OCI-LY3 (cell line): Measurements from ENCODE around the gene HADHB.
"Not testable (repeated sequence)": the region's sequence is repeated elsewhere in the genome, so short reads cannot be mapped to it uniquely, and the experiment has no call there.

Experiments used
- H2AFZ ChIP-seq: fragments of 200-600, 300-600 bp; shearing (Covaris generic); 2 replicates; pipeline ENCODE4 v1.6.0; 2014; ENCODE audit warnings: antibody characterized with exemption, low read depth, low read length
- H3K27ac ChIP-seq: fragments of 200-600, 300-600 bp; sonication (generic); 2 replicates; pipeline ENCODE4 v1.5.1; 2014; ENCODE audit warnings: mild to moderate bottlenecking, low read length, moderate library complexity, mixed read lengths
- H3K27me3 ChIP-seq: fragments of 200-600, 300-600 bp; sonication (generic); 2 replicates; pipeline ENCODE4 v1.6.1; 2014; ENCODE audit warnings: low read depth, low read length, mixed read lengths
- H3K36me3 ChIP-seq: fragments of 200-600, 300-600 bp; sonication (generic); replicated peaks from 2 replicates; pipeline ENCODE3; 2014; ENCODE audit warnings: low read depth, low read length, mixed read lengths
- H3K4me1 ChIP-seq: fragments of 300-600, 200-600 bp; sonication (generic); 2 replicates; pipeline ENCODE4 v1.6.1; 2014; ENCODE audit warnings: low read length, mixed read lengths
- H3K4me2 ChIP-seq: fragments of 200-600, 300-600 bp; sonication (generic); 2 replicates; pipeline ENCODE4 v1.6.1; 2014; ENCODE audit warnings: low read length, mixed read lengths
- H3K4me3 ChIP-seq: fragments of 300-600, 200-600 bp; sonication (generic); 2 replicates; pipeline ENCODE4 v1.5.1; 2014; ENCODE audit warnings: antibody characterized with exemption, mild to moderate bottlenecking, low read length, moderate library complexity
- H3K79me2 ChIP-seq: fragments of 300-600, 200-600 bp; shearing (Covaris generic); 2 replicates; pipeline ENCODE4 v1.6.1; 2014; ENCODE audit warnings: mild to moderate bottlenecking, low read length, mixed read lengths
- H3K9ac ChIP-seq: fragments of 300-600, 200-600 bp; shearing (Covaris generic); 2 replicates; pipeline ENCODE4 v1.6.0; 2014; ENCODE audit warnings: mild to moderate bottlenecking, low read length, moderate library complexity
- H3K9me3 ChIP-seq: fragments of 200-600, 300-600 bp; shearing (Covaris generic); 2 replicates; pipeline ENCODE4 v1.6.1; 2014; ENCODE audit warnings: low read length, mixed read lengths; ENCODE audit not compliant: insufficient read depth
- H4K20me1 ChIP-seq: fragments of 200-600, 300-600 bp; sonication (generic); 2 replicates; pipeline ENCODE4 v1.6.1; 2016; ENCODE audit warnings: low read length, mixed read lengths; ENCODE audit not compliant: insufficient read depth
- CTCF ChIP-seq: fragments of 200-600, 300-600 bp; sonication (generic); IDR thresholded peaks from 2 replicates; pipeline ENCODE4 v1.5.1; 2014; ENCODE audit warnings: antibody characterized with exemption, low read length, low read depth
- EZH2phosphoT487 ChIP-seq: fragments of 200-600 bp; shearing (Covaris generic); IDR thresholded peaks from 2 replicates; pipeline ENCODE4 v1.6.1; 2018; ENCODE audit warnings: antibody characterized with exemption, mixed run types, low read depth

HADHB gene

GRCh38 chr2:26330114-26330549 lies 85.4 kb downstream of the HADHB start:
- Histone ChIP-seq H3K27ac (no peak overlapping the region), H3K4me2 (peak overlapping the region; percentile 27)

DNA sequence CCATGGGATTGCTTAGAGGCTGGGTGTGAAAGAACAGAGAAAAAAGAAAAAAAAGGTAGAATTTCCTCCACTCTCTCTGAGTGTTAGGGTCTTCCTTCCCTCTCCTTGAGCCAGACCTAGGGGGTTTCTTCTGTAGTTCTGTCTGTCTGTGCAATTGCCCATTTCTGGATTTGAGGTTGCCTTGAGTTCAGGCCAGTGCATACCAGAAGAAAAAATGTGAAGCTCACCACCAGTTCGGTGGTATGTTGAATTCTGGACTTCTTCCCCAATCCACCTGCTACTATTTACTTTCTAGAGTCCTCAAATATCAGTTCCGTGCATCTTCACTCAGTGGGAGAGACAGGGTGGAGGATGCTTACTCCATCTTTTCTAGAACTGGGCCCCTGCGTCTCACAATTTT lies 85.9 kb downstream of the HADHB start:
- no peak overlapping the region for H3K4me2 ChIP-seq
- no peak overlapping the region for H3K27ac ChIP-seq
- no peaks in the 10 kb centered on the region for H3K79me2 ChIP-seq
- no peak overlapping the region for H3K9ac ChIP-seq
- TF ChIP-seq EZH2phosphoT487 (no peak), CTCF (no peak)
- no peak overlapping the region for H2AFZ ChIP-seq
- H3K9me3 ChIP-seq = no peaks in the 10 kb centered on the region
- peaks cover 20% of the 10 kb centered on the region for H3K4me1 ChIP-seq
- no peak overlapping the region for H3K4me3 ChIP-seq
- peaks cover 20% of the 10 kb centered on the region for H3K27me3 ChIP-seq
- no peaks in the 10 kb centered on the region for H4K20me1 ChIP-seq
- H3K36me3 ChIP-seq = no peaks in the 10 kb centered on the region

More at GRCh38 chr2:26330114-26330549, 85.4 kb downstream of the HADHB start:
- H3K9me3 ChIP-seq = no peaks in the 10 kb centered on the region
- no peak overlapping the region for H2AFZ ChIP-seq
- no peak for TF ChIP-seq EZH2phosphoT487
- peak; percentile 96 for TF ChIP-seq CTCF
- peaks cover 20% of the 10 kb centered on the region for H3K4me1 ChIP-seq
- H4K20me1 ChIP-seq = no peaks in the 10 kb centered on the region
- H3K36me3 ChIP-seq = no peaks in the 10 kb centered on the region
- peaks cover 22% of the 10 kb centered on the region for H3K27me3 ChIP-seq
- no peak overlapping the region for H3K9ac ChIP-seq
- no peak overlapping the region for H3K4me3 ChIP-seq
- H3K79me2 ChIP-seq = no peaks in the 10 kb centered on the region

DNA sequence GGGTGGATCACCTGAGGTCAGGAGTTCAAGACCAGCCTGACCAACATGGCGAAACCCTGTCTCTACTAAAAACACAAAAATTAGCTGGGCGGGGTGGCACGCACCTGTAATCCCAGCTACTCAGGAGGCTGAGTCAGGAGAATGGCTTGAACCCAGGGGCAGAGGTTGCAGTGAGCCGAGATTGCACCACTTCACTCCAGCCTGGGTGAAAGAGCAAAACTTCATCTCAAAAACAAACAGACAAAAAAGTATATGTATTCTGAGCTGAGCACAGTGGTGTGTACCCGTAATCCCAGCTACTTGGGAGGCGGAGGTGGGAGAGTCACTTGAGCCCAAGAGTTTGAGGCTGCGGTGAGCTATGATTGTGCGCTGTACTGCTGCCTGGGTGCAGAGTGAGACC lies 86.6 kb downstream of the HADHB start:
- not testable (repeated sequence) for H4K20me1 ChIP-seq, H3K79me2 ChIP-seq, H3K4me3 ChIP-seq, H3K36me3 ChIP-seq, H3K9me3 ChIP-seq, H3K27ac ChIP-seq, H3K4me2 ChIP-seq, H2AFZ ChIP-seq, H3K9ac ChIP-seq
- Histone ChIP-seq H3K27me3 (peaks cover 20% of the 10 kb centered on the region), H3K4me1 (peaks cover 20% of the 10 kb centered on the region)

- Histone ChIP-seq H3K4me3 (no peak overlapping the region), H4K20me1 (no peaks in the 10 kb centered on the region), H3K36me3 (no peaks in the 10 kb centered on the region), H3K9me3 (no peaks in the 10 kb centered on the region), H2AFZ (no peak overlapping the region), H3K27me3 (peaks cover 13% of the 10 kb centered on the region), H3K9ac (no peak overlapping the region), H3K27ac (no peak overlapping the region), H3K79me2 (no peaks in the 10 kb centered on the region), H3K4me1 (peaks cover 14% of the 10 kb centered on the region), H3K4me2 (no peak overlapping the region)
- TF ChIP-seq CTCF (no peak), EZH2phosphoT487 (no peak)
These were observed 88.6 kb downstream of the HADHB start for GRCh38 chr2:26333293-26333692.

- Histone ChIP-seq H3K36me3 (no peaks in the 10 kb centered on the region), H3K9ac (no peak overlapping the region), H3K4me3 (no peak overlapping the region), H3K4me2 (no peak overlapping the region), H3K79me2 (no peaks in the 10 kb centered on the region), H4K20me1 (no peaks in the 10 kb centered on the region), H3K27me3 (peaks cover 13% of the 10 kb centered on the region; the same call in 1 of the 2 replicates), H3K9me3 (no peaks in the 10 kb centered on the region), H2AFZ (no peak overlapping the region), H3K4me1 (no peaks in the 10 kb centered on the region), H3K27ac (no peak overlapping the region)
- TF ChIP-seq CTCF = no peak
- TF ChIP-seq EZH2phosphoT487 = no peak
These were observed 90.5 kb downstream of the HADHB start for GRCh38 chr2:26335231-26335630.
